GM18519 (cell line): ENCODE data around the gene ANKRD29.

Experiments
- ATAC-seq: cut with Tn5 transposase; IDR thresholded peaks from one replicate; pipeline ENCODE4 v1.9.1; 2021; ENCODE audit warnings: mild to moderate bottlenecking, moderate library complexity; ENCODE audit not compliant: unreplicated experiment, low FRiP score

The ANKRD29 gene

GRCh38 chr18:23662309-23663263 lies at the start of gene ANKRD29:
Gene ANKRD29 (minus strand): TSS chr18:23662911. CDS start chr18:23662730, 181 bp downstream.
- no peak for ATAC-seq

- no peak for ATAC-seq
Observed at GRCh38 chr18:23712445-23712844, 49.7 kb upstream of the ANKRD29 start.

GRCh38 chr18:23711426-23711825 lies 48.7 kb upstream of the ANKRD29 start:
- no peak for ATAC-seq

- ATAC-seq = no peak
Observed at GRCh38 chr18:23710946-23711345, 48.2 kb upstream of the ANKRD29 start.

- ATAC-seq = no peak
Observed at GRCh38 chr18:23710068-23710527, 47.4 kb upstream of the ANKRD29 start.

- ATAC-seq = no peak
Observed at GRCh38 chr18:23706971-23707640, 44.4 kb upstream of the ANKRD29 start.

- no peak for ATAC-seq
Observed at GRCh38 chr18:23704806-23705205, 42.1 kb upstream of the ANKRD29 start.

- ATAC-seq = no peak
Observed at GRCh38 chr18:23703987-23704384, 41.3 kb upstream of the ANKRD29 start.

- ATAC-seq = no peak
Observed at GRCh38 chr18:23703057-23703986, 40.6 kb upstream of the ANKRD29 start.

- no peak for ATAC-seq
Observed at GRCh38 chr18:23702606-23703005, 39.9 kb upstream of the ANKRD29 start.

- ATAC-seq = no peak
Observed at GRCh38 chr18:23701544-23702064, 38.9 kb upstream of the ANKRD29 start.

GRCh38 chr18:23701017-23701416 lies 38.3 kb upstream of the ANKRD29 start:
- ATAC-seq = no peak

GRCh38 chr18:23694637-23695430 lies 32.1 kb upstream of the ANKRD29 start:
- no peak for ATAC-seq

GRCh38 chr18:23693846-23694245 lies 31.1 kb upstream of the ANKRD29 start:
- ATAC-seq = no peak

GRCh38 chr18:23690505-23691068 lies 27.9 kb upstream of the ANKRD29 start:
- ATAC-seq = no peak

GRCh38 chr18:23689616-23690504 lies 27.1 kb upstream of the ANKRD29 start:
- no peak for ATAC-seq

GRCh38 chr18:23689031-23689615 lies 26.4 kb upstream of the ANKRD29 start, which contains the start of gene LAMA3:
Gene LAMA3 (plus strand): TSS chr18:23689453. CDS start chr18:23689684, 231 bp downstream.
- no peak for ATAC-seq

- no peak for ATAC-seq
Observed at GRCh38 chr18:23688528-23688927, 25.8 kb upstream of the ANKRD29 start.
